Neural cell (in vitro differentiated cells): ENCODE measurements around the gene AIP. TPM values are rescaled to one million over a fixed set of nuclear protein-coding genes. Genes with fewer than 3 reads are reported as not detected.
"Not testable (repeated sequence)": the region's sequence is repeated elsewhere in the genome, so short reads cannot be mapped to it uniquely, and the experiment has no call there.

Experiments
- H2AFZ ChIP-seq: fragments of 200-600, 300-800 bp; sonication (generic), shearing (Covaris generic); 2 replicates; pipeline ENCODE4 v1.6.0; 2014; ENCODE audit warnings: low read depth, mild to moderate bottlenecking, antibody characterized with exemption, low read length, moderate library complexity
- H3F3A ChIP-seq: fragments of 200-600 bp; shearing (Covaris generic); 2 replicates; pipeline ENCODE4 v1.6.1; 2016; ENCODE audit warnings: mild to moderate bottlenecking, moderate library complexity, mixed read lengths, antibody characterized with exemption, low read length; ENCODE audit not compliant: insufficient read depth, poor library complexity, severe bottlenecking
- H3K27ac ChIP-seq: fragments of 200-600, 300-800 bp; sonication (generic), shearing (Covaris generic); 2 replicates; pipeline ENCODE4 v1.5.1; 2014; ENCODE audit warnings: mild to moderate bottlenecking, low read length, moderate library complexity
- H3K27me3 ChIP-seq: fragments of 300-800, 200-600 bp; sonication (generic), shearing (Covaris generic); 2 replicates; pipeline ENCODE4 v1.6.0; 2014; ENCODE audit warnings: mild to moderate bottlenecking, low read depth, low read length, moderate library complexity; ENCODE audit not compliant: insufficient read depth
- H3K36me3 ChIP-seq: fragments of 300-800, 200-600 bp; sonication (generic), shearing (Covaris generic); 2 replicates; pipeline ENCODE4 v1.5.1; 2014; ENCODE audit warnings: mild to moderate bottlenecking, antibody characterized with exemption, low read length, moderate library complexity; ENCODE audit not compliant: insufficient read depth
- H3K4me2 ChIP-seq: fragments of 300-800, 200-600 bp; sonication (generic), shearing (Covaris generic); 2 replicates; pipeline ENCODE4 v1.6.0; 2014; ENCODE audit warnings: mild to moderate bottlenecking, low read length
- H3K4me3 ChIP-seq: fragments of 300-800, 200-600 bp; sonication (generic), shearing (Covaris generic); 2 replicates; pipeline ENCODE4 v1.5.1; 2014; ENCODE audit warnings: mild to moderate bottlenecking, low read length, moderate library complexity
- H3K79me2 ChIP-seq: fragments of 200-600 bp; shearing (Covaris generic); replicated peaks from 2 replicates; pipeline ENCODE4 v1.6.0; 2014; ENCODE audit warnings: mild to moderate bottlenecking, low read length, moderate library complexity; ENCODE audit not compliant: insufficient read depth
- H3K9ac ChIP-seq: fragments of 300-800, 200-600 bp; sonication (generic), shearing (Covaris generic); 2 replicates; pipeline ENCODE4 v1.6.1; 2016; ENCODE audit warnings: mild to moderate bottlenecking, low read length, mixed read lengths
- H3K9me2 ChIP-seq: fragments of 200-600 bp; shearing (Covaris generic); 2 replicates; pipeline ENCODE4 v1.6.1; 2016; ENCODE audit warnings: mild to moderate bottlenecking, low read length, mixed read lengths; ENCODE audit not compliant: insufficient read depth
- H3K9me3 ChIP-seq: fragments of 200-600, 300-800 bp; sonication (generic), shearing (Covaris generic); 2 replicates; pipeline ENCODE4 v1.6.1; 2016; ENCODE audit warnings: mild to moderate bottlenecking, mixed run types, low read length, moderate library complexity, mixed read lengths
- H4K20me1 ChIP-seq: fragments of 200-600 bp; shearing (Covaris generic); 2 replicates; pipeline ENCODE4 v1.6.1; 2016; ENCODE audit warnings: mild to moderate bottlenecking, mixed run types; ENCODE audit not compliant: insufficient read depth
- CTCF ChIP-seq: fragments of 450-650 bp; IDR thresholded peaks from 2 replicates; pipeline ENCODE4 v1.5.1; 2014; ENCODE audit warnings: antibody characterized with exemption, mild to moderate bottlenecking, moderate library complexity; ENCODE audit not compliant: poor library complexity, severe bottlenecking
- EP300 ChIP-seq: fragments of 450-650 bp; conservative IDR thresholded peaks from 2 replicates; pipeline ENCODE4 v1.6.1; 2014; ENCODE audit warnings: antibody characterized with exemption, mild to moderate bottlenecking, moderate library complexity; ENCODE audit not compliant: poor library complexity, severe bottlenecking
- EZH2 ChIP-seq: fragments of 200-600, 300-800 bp; shearing (Covaris generic), sonication (generic); IDR thresholded peaks from 2 replicates; pipeline ENCODE4 v1.6.1; 2014; ENCODE audit warnings: antibody characterized with exemption, low read length, borderline replicate concordance, mild to moderate bottlenecking; ENCODE audit not compliant: insufficient read depth, poor library complexity, severe bottlenecking
- MXI1 ChIP-seq: fragments of 450-650 bp; conservative IDR thresholded peaks from 2 replicates; pipeline ENCODE4 v1.6.1; 2014; ENCODE audit warnings: antibody characterized with exemption, mild to moderate bottlenecking; ENCODE audit not compliant: poor library complexity, severe bottlenecking
- POLR2AphosphoS5 ChIP-seq: IDR thresholded peaks from 2 replicates; pipeline ENCODE4 v1.6.1; 2012
- RAD21 ChIP-seq: fragments of 450-650 bp; conservative IDR thresholded peaks from 2 replicates; pipeline ENCODE4 v1.6.1; 2014; ENCODE audit warnings: antibody characterized with exemption, mild to moderate bottlenecking, moderate library complexity
- REST ChIP-seq: IDR thresholded peaks from 2 replicates; pipeline ENCODE4 v1.6.1; 2012; ENCODE audit warnings: borderline replicate concordance
- SMC3 ChIP-seq: fragments of 450-650 bp; conservative IDR thresholded peaks from 2 replicates; pipeline ENCODE4 v1.6.1; 2014; ENCODE audit warnings: antibody characterized with exemption, mild to moderate bottlenecking, moderate library complexity; ENCODE audit not compliant: poor library complexity
- TAF1 ChIP-seq: IDR thresholded peaks from 2 replicates; pipeline ENCODE4 v1.6.1; 2012; ENCODE audit warnings: low read depth
- polyA plus RNA-seq: library from polyadenylated mRNA; depleted of rRNA; stranded (reverse); fragments of >200 nt; gene quantifications from 2 replicates; pipeline ENCODE4 v1.2.3, GENCODE V29; 2014

The AIP gene
- polyA plus RNA-seq, 1 donor from 2014 or later: 83.9 TPM

- Histone ChIP-seq H4K20me1 (no peaks in the 10 kb centered on the region), H3F3A (no peaks in the 10 kb centered on the region), H3K9ac (peak overlapping the region; percentile 75), H3K27ac (peak overlapping the region; percentile 56), H3K4me3 (peak overlapping the region; percentile 71), H3K4me2 (no peak overlapping the region), H3K9me3 (no peaks in the 10 kb centered on the region), H3K27me3 (no peaks in the 10 kb centered on the region), H3K79me2 (no peaks in the 10 kb centered on the region), H2AFZ (peak overlapping the region; percentile 65), H3K36me3 (no peaks in the 10 kb centered on the region), H3K9me2 (no peaks in the 10 kb centered on the region)
- TF ChIP-seq MXI1: no peak
Observed at GRCh38 chr11:67465189-67465510, 17.7 kb upstream of the AIP start.

- H3K9ac ChIP-seq: peak overlapping the region; percentile 75
- not testable (repeated sequence) for H3K36me3 ChIP-seq, H3K27me3 ChIP-seq, H3K27ac ChIP-seq, H3K79me2 ChIP-seq, H3K9me2 ChIP-seq, H2AFZ ChIP-seq, H3K9me3 ChIP-seq, H4K20me1 ChIP-seq, H3F3A ChIP-seq, H3K4me2 ChIP-seq
- peak overlapping the region; percentile 71 for H3K4me3 ChIP-seq
Observed at GRCh38 chr11:67465530-67465929, 17.3 kb upstream of the AIP start.

- Histone ChIP-seq H3K36me3 (no peaks in the 10 kb centered on the region), H3K9me3 (no peaks in the 10 kb centered on the region), H3F3A (no peaks in the 10 kb centered on the region), H3K27ac (no peak overlapping the region), H3K4me2 (no peak overlapping the region), H3K4me3 (no peak overlapping the region), H2AFZ (no peak overlapping the region), H3K27me3 (no peaks in the 10 kb centered on the region), H3K79me2 (no peaks in the 10 kb centered on the region), H3K9ac (no peak overlapping the region), H3K9me2 (no peaks in the 10 kb centered on the region), H4K20me1 (no peaks in the 10 kb centered on the region)
- no peak for TF ChIP-seq EP300
Observed at GRCh38 chr11:67466367-67466766, 16.5 kb upstream of the AIP start.

GRCh38 chr11:67466962-67467771 lies 15.7 kb upstream of the AIP start:
- Histone ChIP-seq H2AFZ (no peak overlapping the region), H3K4me2 (no peak overlapping the region), H3K9me3 (no peaks in the 10 kb centered on the region), H3K27me3 (no peaks in the 10 kb centered on the region), H3K36me3 (no peaks in the 10 kb centered on the region), H4K20me1 (no peaks in the 10 kb centered on the region), H3F3A (no peaks in the 10 kb centered on the region), H3K27ac (no peak overlapping the region), H3K4me3 (no peak overlapping the region), H3K9me2 (no peaks in the 10 kb centered on the region), H3K79me2 (no peaks in the 10 kb centered on the region), H3K9ac (no peak overlapping the region)
- no peak for TF ChIP-seq RAD21
- no peak for TF ChIP-seq MXI1
- no peak for TF ChIP-seq SMC3
- TF ChIP-seq TAF1: no peak
- TF ChIP-seq REST: no peak
- no peak for TF ChIP-seq EP300
- TF ChIP-seq CTCF: no peak
- TF ChIP-seq EZH2: no peak
- TF ChIP-seq POLR2AphosphoS5: no peak
